Testis (tissue), 3 donors: ENCODE measurements around the gene AMACR. TPM values are rescaled to one million over a fixed set of nuclear protein-coding genes. Genes with fewer than 3 reads are reported as not detected.

Experiments used
- DNase-seq: peaks from one replicate; pipeline ENCODE4 v3.0.0-alpha.2; 2019
- H3K27ac ChIP-seq, 2 donors: fragments of 200-600 bp; sonication (generic); one replicate each; pipeline ENCODE4 v1.5.1; 2019
- H3K27me3 ChIP-seq: fragments of 200-600 bp; sonication (generic); one replicate; pipeline ENCODE4 v1.5.1; 2019
- H3K36me3 ChIP-seq: fragments of 200-600 bp; sonication (generic); one replicate; pipeline ENCODE4 v1.5.1; 2017; ENCODE audit warnings: low read depth; ENCODE audit errors: missing control alignments
- H3K4me1 ChIP-seq: fragments of 200-600 bp; sonication (generic); one replicate; pipeline ENCODE4 v1.5.1; 2019
- H3K4me3 ChIP-seq, 2 donors: fragments of 200-600 bp; sonication (generic); one replicate each; pipeline ENCODE4 v1.5.1; 2017 to 2019
- H3K9me3 ChIP-seq: fragments of 200-600 bp; sonication (generic); one replicate; pipeline ENCODE4 v1.5.1; 2017
- POLR2A ChIP-seq: fragments of 450-650 bp; IDR thresholded peaks from one replicate; pipeline ENCODE4 v1.6.1; 2017; ENCODE audit warnings: antibody characterized with exemption, mild to moderate bottlenecking, moderate library complexity
- WGBS, 2 donors: methylation state at CpG; one replicate each; pipeline ENCODE4 v1.1.5; 2018; 5-methylcytosine and 5-hydroxymethylcytosine counted together
- intact Hi-C: fragments of 100-400 bp; cut with DNase I; formaldehyde crosslinking; loops from one replicate; pipeline ENCODE4 v1.15.1; 2023; ENCODE audit warnings: low total_unique reads
- polyA plus RNA-seq: library from polyadenylated mRNA; stranded (reverse); fragments of 350-450 nt; fragmentation: Illumina TruSeq; extraction: RNeasy Lipid Tissue Mini Kit (QIAGEN cat#74804); gene quantifications from one replicate; pipeline ENCODE4 v1.2.3, GENCODE V29; 2014; ENCODE audit warnings: low read depth, low replicate concordance; ENCODE audit not compliant: insufficient read depth
- total RNA-seq, 2 donors: library from RNA; depleted of rRNA; stranded (reverse); fragments of >200 nt; gene quantifications; one replicate each; pipeline ENCODE4 v1.2.3, GENCODE V29; 2016
- TF ChIP-seq, protein P1 (sequence below), 3 experiments: fragments of 450-650 bp in 2 of 3; fragments of 200-600 bp in 1 of 3; sonication (generic) in 1 of 3; IDR thresholded peaks; one replicate each; pipeline ENCODE4 v1.5.1; 2016 to 2019; ENCODE audit warnings: antibody characterized with exemption in 3 of 3, mild to moderate bottlenecking in 2 of 3, moderate library complexity in 1 of 3

The AMACR gene
- total and polyA plus RNA-seq, 3 donors from 2014 or later: 6.9 to 12.6 (median 12.1) TPM

DNA sequence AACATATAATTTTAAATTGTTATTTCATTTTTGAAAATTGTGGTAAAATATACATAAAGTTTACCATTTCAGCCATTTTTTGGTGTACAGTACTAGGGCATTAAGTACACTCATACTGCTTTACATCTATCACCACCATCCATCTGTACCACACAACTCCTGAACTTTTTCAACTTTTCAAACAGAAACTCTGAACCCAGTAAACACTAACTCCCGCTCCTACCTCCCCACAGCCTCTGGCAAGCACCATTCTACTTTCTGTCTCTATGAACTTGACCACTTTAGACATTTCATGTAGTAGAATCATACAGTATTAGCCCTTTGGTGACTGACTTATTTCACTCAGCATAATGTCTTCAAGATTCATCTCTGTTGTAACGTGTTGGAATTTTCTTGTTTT lies 15.0 kb downstream of the AMACR start:
- Histone ChIP-seq H3K36me3 (no peaks in the 10 kb centered on the region), H3K9me3 (no peaks in the 10 kb centered on the region), H3K4me1 (peaks cover 3% of the 10 kb centered on the region), H3K27ac (no peak overlapping the region), H3K4me3 (no peak overlapping the region), H3K27me3 (no peaks in the 10 kb centered on the region)
- intact Hi-C loops: no loop called here
- TF ChIP-seq POLR2A: no peak
- TF ChIP-seq, protein P1, sequence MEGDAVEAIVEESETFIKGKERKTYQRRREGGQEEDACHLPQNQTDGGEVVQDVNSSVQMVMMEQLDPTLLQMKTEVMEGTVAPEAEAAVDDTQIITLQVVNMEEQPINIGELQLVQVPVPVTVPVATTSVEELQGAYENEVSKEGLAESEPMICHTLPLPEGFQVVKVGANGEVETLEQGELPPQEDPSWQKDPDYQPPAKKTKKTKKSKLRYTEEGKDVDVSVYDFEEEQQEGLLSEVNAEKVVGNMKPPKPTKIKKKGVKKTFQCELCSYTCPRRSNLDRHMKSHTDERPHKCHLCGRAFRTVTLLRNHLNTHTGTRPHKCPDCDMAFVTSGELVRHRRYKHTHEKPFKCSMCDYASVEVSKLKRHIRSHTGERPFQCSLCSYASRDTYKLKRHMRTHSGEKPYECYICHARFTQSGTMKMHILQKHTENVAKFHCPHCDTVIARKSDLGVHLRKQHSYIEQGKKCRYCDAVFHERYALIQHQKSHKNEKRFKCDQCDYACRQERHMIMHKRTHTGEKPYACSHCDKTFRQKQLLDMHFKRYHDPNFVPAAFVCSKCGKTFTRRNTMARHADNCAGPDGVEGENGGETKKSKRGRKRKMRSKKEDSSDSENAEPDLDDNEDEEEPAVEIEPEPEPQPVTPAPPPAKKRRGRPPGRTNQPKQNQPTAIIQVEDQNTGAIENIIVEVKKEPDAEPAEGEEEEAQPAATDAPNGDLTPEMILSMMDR (IDR thresholded peaks at IDR 0.05): no peak
- DNase-seq: no peak
- 90 to 94% methylated on average over 2 of the region's 2 CpGs for WGBS, 2 donors

- DNase-seq: no peak
- TF ChIP-seq POLR2A: no peak
- TF ChIP-seq, protein P1 (IDR thresholded peaks at IDR 0.05): no peak
- H3K4me3 ChIP-seq: no peak overlapping the region
- H3K27ac ChIP-seq: no peak overlapping the region
- H3K36me3 ChIP-seq: no peaks in the 10 kb centered on the region
- WGBS, 2 donors: 80 to 85% methylated on average over 6 of the region's 6 CpGs
- no peaks in the 10 kb centered on the region for H3K9me3 ChIP-seq
- intact Hi-C loops: no loop called here
- H3K4me1 ChIP-seq: no peaks in the 10 kb centered on the region
- H3K27me3 ChIP-seq: no peaks in the 10 kb centered on the region
These were observed 22.4 kb downstream of the AMACR start for GRCh38 chr5:33985447-33985846.

GRCh38 chr5:33984671-33985124 lies 23.2 kb downstream of the AMACR start, which contains the start of gene SLC45A2:
Gene SLC45A2 (minus strand): TSS chr5:33984693. CDS start chr5:33984583, 110 bp downstream.
- no peak within 1 kb of the TSS for H3K27ac ChIP-seq
- DNase-seq: no peak
- no peaks in the 10 kb centered on the region for H3K4me1 ChIP-seq
- H3K4me3 ChIP-seq: no peak within 1 kb of the TSS
- TF ChIP-seq, protein P1 (IDR thresholded peaks at IDR 0.05): no peak
- TF ChIP-seq POLR2A: no peak
- intact Hi-C loops: no loop called here
- no peaks in the 10 kb centered on the region for H3K9me3 ChIP-seq
- no peaks in the 10 kb centered on the region for H3K27me3 ChIP-seq
- H3K36me3 ChIP-seq: no peaks in the 10 kb centered on the region
- 46 to 57% methylated on average over 7 of the region's 7 CpGs for WGBS, 2 donors

DNA sequence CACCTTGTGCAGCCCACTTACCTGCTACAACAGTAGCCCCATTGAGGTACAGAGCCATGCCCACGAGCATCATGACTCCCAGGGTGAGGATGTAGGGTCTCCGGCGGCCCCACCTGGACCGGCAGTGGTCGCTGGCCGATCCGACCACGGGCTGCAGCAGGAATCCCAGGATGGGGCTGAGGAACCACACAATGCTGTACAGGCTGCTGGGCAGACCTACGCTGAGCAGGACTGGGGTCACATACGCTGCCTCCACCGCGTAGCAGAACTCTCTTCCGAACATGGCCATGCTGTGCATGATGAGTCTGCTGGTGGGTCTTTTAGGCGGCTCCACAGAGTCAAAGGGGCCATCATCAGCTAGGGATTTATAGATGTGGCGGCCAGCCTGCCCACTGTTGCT lies 23.7 kb downstream of the AMACR start:
- no peaks in the 10 kb centered on the region for H3K4me1 ChIP-seq
- no peak for DNase-seq
- intact Hi-C loops: no loop called here
- TF ChIP-seq, protein P1 (IDR thresholded peaks at IDR 0.05): no peak
- no peak for TF ChIP-seq POLR2A
- 56 to 75% methylated on average over 11 to 14 of the region's 15 CpGs for WGBS, 2 donors
- no peaks in the 10 kb centered on the region for H3K9me3 ChIP-seq
- H3K4me3 ChIP-seq: no peak overlapping the region
- H3K36me3 ChIP-seq: no peaks in the 10 kb centered on the region
- H3K27me3 ChIP-seq: no peaks in the 10 kb centered on the region
- no peak overlapping the region for H3K27ac ChIP-seq

GRCh38 chr5:33981408-33982162 lies 26.3 kb downstream of the AMACR start:
- Histone ChIP-seq H3K27ac (no peak overlapping the region), H3K4me1 (no peaks in the 10 kb centered on the region), H3K27me3 (no peaks in the 10 kb centered on the region), H3K36me3 (no peaks in the 10 kb centered on the region), H3K4me3 (no peak overlapping the region), H3K9me3 (no peaks in the 10 kb centered on the region)
- intact Hi-C loops: no loop called here
- DNase-seq: no peak
- no peak for TF ChIP-seq POLR2A
- TF ChIP-seq, protein P1 (IDR thresholded peaks at IDR 0.05): no peak
- WGBS, 2 donors: 78 to 83% methylated on average over 8 of the region's 8 CpGs
